ENCODE results near the gene CARS2. TPM values are rescaled to one million over a fixed set of nuclear protein-coding genes. Genes with fewer than 3 reads are reported as not detected.

The CARS2 gene
- total and polyA plus RNA-seq, 2 donors from 2014 or later = 57.1 to 57.9 TPM

DNA sequence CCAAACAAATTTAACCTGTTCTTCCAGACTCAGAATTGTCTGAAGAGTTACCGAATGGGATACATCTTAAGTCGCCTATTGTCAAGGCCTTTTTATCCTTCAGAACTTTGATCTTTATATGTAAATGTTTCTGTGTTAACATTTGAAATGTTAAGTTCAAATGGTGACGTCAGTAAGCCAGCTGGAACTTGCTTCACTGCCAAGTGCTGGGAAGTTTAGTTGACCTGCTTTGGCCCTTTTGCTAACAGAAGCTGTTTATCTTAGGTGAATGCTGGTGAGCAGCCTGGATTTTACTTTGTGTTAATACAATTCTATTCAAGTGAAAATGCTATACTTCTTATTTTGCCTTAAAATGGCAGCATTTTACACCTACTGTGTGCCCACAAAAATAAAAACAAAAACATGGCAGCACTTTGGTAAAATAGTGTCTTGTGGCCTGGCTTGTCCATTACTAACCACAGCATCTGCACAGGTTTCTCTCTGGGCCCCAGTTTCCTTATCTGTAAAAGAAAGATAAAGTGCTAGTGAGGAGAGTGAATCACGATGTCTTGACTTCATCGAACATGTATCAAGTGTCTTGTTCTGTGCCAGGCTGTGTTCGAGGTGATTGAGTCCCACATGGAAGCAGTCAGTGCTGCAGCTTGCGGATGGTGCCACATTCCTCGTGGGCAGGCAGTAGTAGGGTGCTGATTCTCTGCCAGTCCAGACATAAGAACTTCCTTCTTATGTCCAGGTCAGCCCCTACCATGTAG, 88.4 kb downstream of the CARS2 start:
- Histone ChIP-seq H3K4me3 (ENCODE audit: low read length in 3 of 3) (peak overlapping the region in 2 of 3 donors; percentile 26 to 77), H3K4me1 (ENCODE audit: control insufficient read depth in 2 of 3, insufficient read depth in 2 of 3, low read depth in 1 of 3, low read length in 3 of 3) (peaks cover 7 to 34% (median 25%) of the 10 kb centered on the region in 3 donors), H3K9ac (ENCODE audit: low read length in 3 of 3) (peak overlapping the region in 2 of 3 donors; percentile 5 to 83), H3K36me3 (ENCODE audit: control insufficient read depth in 2 of 3, insufficient read depth in 3 of 3, low read length in 3 of 3) (peaks cover 0 to under 1% (median under 1%) of the 10 kb centered on the region in 3 donors), H3K27me3 (ENCODE audit: control insufficient read depth, insufficient read depth, low read length) (no peaks in the 10 kb centered on the region), H3K9me3 (ENCODE audit: control insufficient read depth in 2 of 3, insufficient read depth in 1 of 3, low read length in 3 of 3) (no peaks in the 10 kb centered on the region), H3K27ac (ENCODE audit: low read depth in 2 of 2, low read length in 2 of 2) (peak overlapping the region; percentile 88 to 93)
- intact Hi-C loops (cut with DNase I) = no loop called here
- FAIRE-seq = peak; percentile 83
- TF ChIP-seq, protein P1, sequence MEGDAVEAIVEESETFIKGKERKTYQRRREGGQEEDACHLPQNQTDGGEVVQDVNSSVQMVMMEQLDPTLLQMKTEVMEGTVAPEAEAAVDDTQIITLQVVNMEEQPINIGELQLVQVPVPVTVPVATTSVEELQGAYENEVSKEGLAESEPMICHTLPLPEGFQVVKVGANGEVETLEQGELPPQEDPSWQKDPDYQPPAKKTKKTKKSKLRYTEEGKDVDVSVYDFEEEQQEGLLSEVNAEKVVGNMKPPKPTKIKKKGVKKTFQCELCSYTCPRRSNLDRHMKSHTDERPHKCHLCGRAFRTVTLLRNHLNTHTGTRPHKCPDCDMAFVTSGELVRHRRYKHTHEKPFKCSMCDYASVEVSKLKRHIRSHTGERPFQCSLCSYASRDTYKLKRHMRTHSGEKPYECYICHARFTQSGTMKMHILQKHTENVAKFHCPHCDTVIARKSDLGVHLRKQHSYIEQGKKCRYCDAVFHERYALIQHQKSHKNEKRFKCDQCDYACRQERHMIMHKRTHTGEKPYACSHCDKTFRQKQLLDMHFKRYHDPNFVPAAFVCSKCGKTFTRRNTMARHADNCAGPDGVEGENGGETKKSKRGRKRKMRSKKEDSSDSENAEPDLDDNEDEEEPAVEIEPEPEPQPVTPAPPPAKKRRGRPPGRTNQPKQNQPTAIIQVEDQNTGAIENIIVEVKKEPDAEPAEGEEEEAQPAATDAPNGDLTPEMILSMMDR (IDR thresholded peaks at IDR 0.05; ENCODE audit: borderline replicate concordance, extremely low read depth, insufficient read depth) = no peak
- DNase-seq = peak in 1 of 5 donors; percentile 79

DNA sequence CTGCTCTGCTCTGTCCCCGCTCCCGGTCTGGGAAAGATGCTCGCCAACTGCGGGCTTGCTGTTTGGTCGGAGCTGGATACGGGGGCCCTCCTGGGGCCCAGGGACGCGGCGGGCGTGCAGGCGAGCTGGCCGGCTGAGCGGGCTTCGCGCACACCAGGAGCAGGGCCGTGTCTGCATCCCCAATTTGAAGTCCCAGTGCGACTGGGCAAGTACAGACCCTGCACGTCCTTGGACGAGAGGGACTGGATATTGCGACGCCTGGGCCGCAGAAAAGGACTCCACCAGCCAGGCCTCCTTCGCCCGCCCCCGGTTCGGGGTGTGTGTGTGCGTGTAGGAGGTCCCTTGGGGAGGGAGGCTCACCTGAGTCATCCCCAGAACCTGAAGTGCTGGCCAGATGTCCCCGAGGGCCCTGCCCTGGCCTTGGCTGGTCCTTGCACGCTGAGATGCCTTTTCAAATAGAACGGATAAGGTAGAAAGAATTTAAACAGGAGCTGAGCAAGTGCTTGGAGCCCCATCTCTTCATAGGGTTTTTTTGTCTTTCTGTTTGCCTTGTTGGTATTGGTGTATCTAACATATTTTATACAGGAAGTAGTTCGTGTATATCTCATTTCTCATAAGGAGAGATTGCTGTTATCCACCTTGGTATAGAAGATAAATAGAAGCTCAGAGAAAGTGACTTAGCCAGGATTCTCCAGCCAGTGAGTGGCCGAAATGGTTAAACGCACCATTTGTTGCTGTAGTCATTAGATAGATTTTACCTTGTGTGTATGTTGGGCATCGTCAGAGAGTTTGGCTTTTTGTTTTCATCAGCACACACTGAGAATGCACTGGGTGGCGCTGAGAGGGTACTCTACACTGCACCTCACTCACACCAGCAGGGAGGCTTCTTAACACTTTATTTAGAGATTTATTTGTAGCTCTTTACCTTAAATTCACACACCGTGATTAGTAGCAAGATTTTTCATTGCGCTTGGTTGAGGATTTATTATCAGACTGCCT, 89.5 kb downstream of the CARS2 start:
- Histone ChIP-seq H3K4me3 (ENCODE audit: low read length in 3 of 3) (peak overlapping the region; percentile 53 to 77 (median 77)), H3K9me3 (ENCODE audit: control insufficient read depth in 2 of 3, insufficient read depth in 1 of 3, low read length in 3 of 3) (no peaks in the 10 kb centered on the region), H3K36me3 (ENCODE audit: control insufficient read depth in 2 of 3, insufficient read depth in 3 of 3, low read length in 3 of 3) (no peaks in the 10 kb centered on the region), H3K4me1 (ENCODE audit: control insufficient read depth in 2 of 3, insufficient read depth in 2 of 3, low read depth in 1 of 3, low read length in 3 of 3) (peaks cover 7 to 29% (median 22%) of the 10 kb centered on the region in 3 donors), H3K9ac (ENCODE audit: low read length in 3 of 3) (peak overlapping the region; percentile 5 to 86 (median 83)), H3K27ac (ENCODE audit: low read depth in 2 of 2, low read length in 2 of 2) (peak overlapping the region; percentile 88 to 93), H3K27me3 (ENCODE audit: control insufficient read depth, insufficient read depth, low read length) (no peaks in the 10 kb centered on the region)
- no peak for FAIRE-seq
- DNase-seq = peak in 3 of 5 donors; percentile 60 to 81 (median 65)
- TF ChIP-seq, protein P1 (IDR thresholded peaks at IDR 0.05; ENCODE audit: borderline replicate concordance, extremely low read depth, insufficient read depth) = no peak
- intact Hi-C loops (cut with DNase I) = no loop called here

DNA sequence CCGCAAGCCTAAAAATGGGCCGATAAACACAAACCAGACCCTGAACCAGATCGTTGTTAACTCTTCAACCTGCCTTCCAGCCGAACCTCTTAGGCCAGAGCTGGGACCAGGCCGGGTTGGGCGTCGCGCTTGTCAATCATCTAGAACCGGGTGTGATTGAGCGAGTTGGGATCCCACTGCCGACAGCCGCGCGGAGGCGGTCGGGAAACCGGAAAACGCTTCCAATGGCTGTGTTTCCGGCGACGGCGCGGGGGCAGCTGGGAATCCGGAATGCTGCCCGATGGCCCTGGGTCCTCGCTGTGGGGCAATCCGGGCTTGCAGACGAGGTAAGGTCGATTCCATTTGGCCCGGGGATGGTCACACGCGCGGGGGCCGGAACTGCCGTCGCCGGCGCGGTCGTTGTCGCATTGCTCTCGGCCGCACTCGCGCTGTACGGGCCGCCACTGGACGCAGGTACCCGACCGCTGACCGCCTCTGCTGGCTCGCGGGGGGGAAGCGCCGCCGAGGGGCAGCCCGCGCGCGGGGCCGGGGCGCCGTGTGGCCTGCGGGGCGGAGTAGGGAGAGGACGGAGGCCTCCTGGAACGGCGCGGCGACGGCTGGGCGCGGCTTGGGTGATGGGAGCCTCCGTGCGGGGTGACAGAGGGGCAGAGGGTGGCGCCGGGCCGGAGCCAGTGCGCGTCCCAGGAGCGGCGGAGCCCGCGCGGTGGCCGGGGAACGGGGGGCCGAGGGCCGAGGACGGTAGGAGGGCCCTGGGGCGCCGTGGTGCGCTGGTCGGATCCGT, 90.4 kb downstream of the CARS2 start, which contains the start of gene NAXD:
Gene NAXD (plus strand): TSS at position 224 of the 781 bp plus-strand sequence. CDS start 57 bp downstream, at position 281.
- H3K36me3 ChIP-seq (ENCODE audit: control insufficient read depth in 2 of 3, insufficient read depth in 3 of 3, low read length in 3 of 3) = no peaks in the 10 kb centered on the region
- FAIRE-seq (peak; percentile 65), DNase-seq (peak; percentile 92 to 98 (median 95))
- H3K9ac ChIP-seq (ENCODE audit: low read length in 3 of 3) = peak within 1 kb of the TSS; percentile 20 to 86 (median 83)
- H3K27ac ChIP-seq (ENCODE audit: low read depth in 2 of 2, low read length in 2 of 2) = peak within 1 kb of the TSS; percentile 88 to 93
- TF ChIP-seq, protein P1 (IDR thresholded peaks at IDR 0.05; ENCODE audit: borderline replicate concordance, extremely low read depth, insufficient read depth) = no peak
- H3K4me3 ChIP-seq (ENCODE audit: low read length in 3 of 3) = peak within 1 kb of the TSS; percentile 60 to 77 (median 77)
- peaks cover 7 to 25% (median 23%) of the 10 kb centered on the region in 3 donors for H3K4me1 ChIP-seq (ENCODE audit: control insufficient read depth in 2 of 3, insufficient read depth in 2 of 3, low read depth in 1 of 3, low read length in 3 of 3)
- H3K9me3 ChIP-seq (ENCODE audit: control insufficient read depth in 2 of 3, insufficient read depth in 1 of 3, low read length in 3 of 3) = no peaks in the 10 kb centered on the region
- intact Hi-C loops (cut with DNase I) = no loop called here
- no peaks in the 10 kb centered on the region for H3K27me3 ChIP-seq (ENCODE audit: control insufficient read depth, insufficient read depth, low read length)

Data from kidney (tissue), 14 donors.